SK-N-SH treated with all-trans-retinoic acid at 6 μM for 48 hours (cell line): ENCODE results near the gene EXOC1L.

Experiments
- CREB5 ChIP-seq: fragments of 250-450 bp; sonication (Bioruptor Pico); IDR thresholded peaks from 2 replicates; pipeline ENCODE4 v1.5.1; 2020; ENCODE audit warnings: low read depth, mild to moderate bottlenecking, moderate library complexity
- ESRRG ChIP-seq: fragments of 250-450 bp; sonication (Bioruptor Pico); IDR thresholded peaks from 2 replicates; pipeline ENCODE4 v1.6.1; 2021; ENCODE audit warnings: mild to moderate bottlenecking
- PATZ1 ChIP-seq: fragments of 250-450 bp; sonication (Bioruptor Pico); IDR thresholded peaks from 2 replicates; pipeline ENCODE4 v1.8.0; 2020; ENCODE audit warnings: mild to moderate bottlenecking, moderate library complexity, borderline replicate concordance
- RARB ChIP-seq: fragments of 250-450 bp; sonication (Bioruptor Pico); IDR thresholded peaks from 2 replicates; pipeline ENCODE4 v1.8.0; 2021; ENCODE audit warnings: mild to moderate bottlenecking, moderate library complexity
- TCF4 ChIP-seq: fragments of 250-450 bp; sonication (Bioruptor Pico); IDR thresholded peaks from 2 replicates; pipeline ENCODE4 v1.8.0; 2021; ENCODE audit warnings: mild to moderate bottlenecking, moderate library complexity, borderline replicate concordance
- TOX ChIP-seq: fragments of 250-450 bp; sonication (Bioruptor Pico); IDR thresholded peaks from 2 replicates; pipeline ENCODE4 v1.8.0; 2021; ENCODE audit warnings: mild to moderate bottlenecking, moderate library complexity, borderline replicate concordance
- TSHZ2 ChIP-seq: fragments of 250-450 bp; sonication (Bioruptor Pico); IDR thresholded peaks from 2 replicates; pipeline ENCODE4 v1.5.0; 2020; ENCODE audit warnings: mild to moderate bottlenecking, moderate library complexity
- ZC3H10 ChIP-seq: fragments of 250-450 bp; sonication (Bioruptor Pico); IDR thresholded peaks from 2 replicates; pipeline ENCODE4 v1.5.1; 2021; ENCODE audit warnings: mild to moderate bottlenecking, moderate library complexity
- ZFP30 ChIP-seq: fragments of 450-650 bp; formaldehyde crosslinking; IDR thresholded peaks from 2 replicates; pipeline ENCODE4 v1.5.0; 2022; ENCODE audit warnings: mild to moderate bottlenecking, moderate library complexity
- ZNF70 ChIP-seq: fragments of 450-650 bp; formaldehyde crosslinking; IDR thresholded peaks from 2 replicates; pipeline ENCODE4 v1.5.0; 2020; ENCODE audit warnings: mild to moderate bottlenecking, moderate library complexity

- TF ChIP-seq PATZ1 (CRISPR knock-in tag) = no peak
- TF ChIP-seq TOX (CRISPR knock-in tag) = no peak
- TF ChIP-seq ZC3H10 (CRISPR knock-in tag) = no peak
- TF ChIP-seq ESRRG (CRISPR knock-in tag) = no peak
- no peak for TF ChIP-seq TCF4
- no peak for TF ChIP-seq ZNF70 (CRISPR knock-in tag)
- TF ChIP-seq ZFP30 (CRISPR knock-in tag) = no peak
- no peak for TF ChIP-seq TSHZ2 (CRISPR knock-in tag)
- no peak for TF ChIP-seq RARB (CRISPR knock-in tag)
- TF ChIP-seq CREB5 (CRISPR knock-in tag) = no peak
These were observed 18.1 kb upstream of the EXOC1L start for GRCh38 chr4:55801498-55801897.
